HG03025 (cell line): Measurements from ENCODE around the gene SLF2.

ENCODE experiments used
- ATAC-seq: cut with Tn5 transposase; IDR thresholded peaks from one replicate; pipeline ENCODE4 v1.9.1; 2021; ENCODE audit warnings: mild to moderate bottlenecking, moderate library complexity; ENCODE audit not compliant: unreplicated experiment, low FRiP score

The SLF2 gene

DNA sequence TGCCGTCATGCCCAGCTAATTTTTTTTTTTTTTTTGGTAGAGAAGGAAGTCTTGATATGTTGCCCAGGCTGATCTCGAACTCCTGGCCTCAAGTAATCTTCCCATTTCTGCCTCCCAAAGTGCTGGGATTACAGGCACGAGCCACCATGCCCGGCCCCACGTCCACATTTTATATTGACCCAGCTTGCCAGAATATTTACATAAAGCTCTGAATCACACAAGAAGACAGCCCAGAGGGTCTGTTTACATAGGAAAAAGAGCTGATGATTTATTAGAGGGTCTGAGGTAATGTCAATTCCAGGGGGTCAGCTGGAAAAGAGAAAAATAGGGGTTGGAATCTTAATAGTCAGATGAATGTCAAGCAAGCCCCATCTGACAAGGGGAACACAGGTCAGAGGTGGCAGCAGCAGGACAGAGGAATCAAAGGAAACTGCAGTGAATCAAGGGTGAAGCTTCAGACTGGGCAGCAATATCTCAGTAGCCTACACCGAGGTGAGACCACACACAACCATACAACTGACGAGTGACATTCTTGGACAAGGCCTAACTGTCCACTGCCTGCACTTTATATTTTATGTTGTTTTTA is 15.8 kb upstream of the SLF2 start:
- ATAC-seq = no peak

DNA sequence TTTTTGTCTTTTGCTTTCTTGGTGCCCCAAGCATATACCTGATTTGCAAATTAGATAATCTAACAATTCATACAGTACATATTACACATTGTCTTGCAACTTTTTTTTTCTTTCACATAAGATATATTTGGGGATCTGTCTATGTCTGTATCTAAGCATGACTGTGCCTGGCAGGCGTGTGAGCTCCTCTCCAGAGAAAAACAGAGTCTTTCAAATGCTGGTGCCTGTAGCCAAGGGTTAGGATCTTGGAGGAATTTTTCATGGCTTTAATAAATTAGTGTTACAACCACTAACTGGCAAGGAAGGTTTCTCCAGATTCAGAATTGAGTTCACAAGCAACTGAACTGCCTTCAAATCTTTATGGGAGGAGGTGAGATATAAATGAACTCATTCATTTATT is 14.8 kb upstream of the SLF2 start:
- ATAC-seq = no peak

DNA sequence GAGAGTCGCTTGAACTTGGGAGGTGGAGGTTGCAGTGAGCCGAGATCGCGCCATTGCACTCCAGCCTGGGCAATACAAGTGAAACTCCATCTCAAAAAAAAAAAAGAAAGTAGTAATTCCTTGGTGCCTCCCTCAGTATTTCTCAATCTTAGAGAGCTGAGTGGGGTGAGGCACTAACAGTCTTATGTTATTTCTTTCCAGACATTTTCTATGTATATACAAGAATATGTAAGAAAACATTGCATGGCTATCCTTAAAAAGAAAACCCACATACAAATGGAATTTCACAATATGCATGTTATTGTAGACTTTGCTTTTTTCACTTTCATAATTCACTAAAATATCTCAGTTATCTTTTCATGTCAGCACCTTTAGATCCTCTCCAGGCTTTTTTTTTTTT is 13.6 kb upstream of the SLF2 start:
- no peak for ATAC-seq

DNA sequence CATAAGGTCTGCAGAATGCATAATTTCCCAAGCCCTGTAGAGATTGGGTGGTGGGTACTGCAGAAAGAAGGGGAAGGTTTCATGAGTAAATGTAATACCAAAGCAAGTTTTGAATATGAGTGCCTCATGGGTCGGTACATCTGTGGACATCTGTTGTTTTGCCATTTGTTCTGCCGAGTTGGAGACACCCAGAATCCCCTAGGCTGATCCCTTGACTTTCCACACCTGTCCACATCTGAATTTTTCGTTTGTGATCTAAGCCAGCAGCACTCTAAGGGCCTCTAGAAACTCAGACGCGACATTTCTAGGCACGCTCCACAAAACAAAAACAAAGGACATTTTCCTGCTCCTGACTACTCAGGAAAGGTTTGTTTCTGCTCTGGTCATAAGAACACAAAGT is 11.7 kb upstream of the SLF2 start:
- no peak for ATAC-seq

DNA sequence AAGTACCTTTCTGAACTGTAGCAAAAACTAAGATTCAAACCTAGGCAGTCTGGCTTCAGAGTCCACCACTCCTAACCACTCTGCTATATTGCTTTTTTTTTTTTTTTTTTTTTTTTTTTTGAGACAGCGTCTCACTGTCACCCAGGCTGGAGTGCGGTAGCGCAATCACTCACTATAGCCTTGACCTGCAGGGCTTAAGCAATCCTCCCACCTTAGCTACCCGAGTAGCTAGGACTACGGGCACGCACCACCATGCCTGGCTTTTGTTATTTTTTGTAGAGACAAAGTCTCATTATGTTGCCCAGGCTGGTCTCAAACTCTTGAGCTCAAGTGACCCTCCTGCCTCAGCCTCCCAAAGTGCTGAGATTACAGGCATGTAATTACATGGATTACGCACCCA is 10.1 kb upstream of the SLF2 start:
- no peak for ATAC-seq

DNA sequence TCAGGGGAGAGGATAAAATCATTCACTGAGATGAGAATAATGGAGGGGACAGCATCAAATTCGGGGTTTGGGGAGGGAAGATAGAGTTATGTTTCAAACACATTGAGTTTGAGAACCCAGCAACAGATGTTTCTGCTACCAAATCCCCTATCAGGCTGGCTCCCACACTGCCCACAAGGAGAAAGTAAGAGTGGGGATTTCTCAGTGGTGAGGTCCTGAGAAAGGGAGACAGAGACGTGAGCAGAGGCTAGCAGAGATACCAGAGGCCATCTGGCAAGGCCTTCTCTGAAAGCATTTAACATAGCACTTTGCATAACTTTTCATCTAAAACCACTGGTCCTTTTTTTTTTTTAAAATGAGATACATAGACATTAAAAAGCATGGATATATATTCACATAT is 7.8 kb upstream of the SLF2 start:
- ATAC-seq = peak; percentile 49

DNA sequence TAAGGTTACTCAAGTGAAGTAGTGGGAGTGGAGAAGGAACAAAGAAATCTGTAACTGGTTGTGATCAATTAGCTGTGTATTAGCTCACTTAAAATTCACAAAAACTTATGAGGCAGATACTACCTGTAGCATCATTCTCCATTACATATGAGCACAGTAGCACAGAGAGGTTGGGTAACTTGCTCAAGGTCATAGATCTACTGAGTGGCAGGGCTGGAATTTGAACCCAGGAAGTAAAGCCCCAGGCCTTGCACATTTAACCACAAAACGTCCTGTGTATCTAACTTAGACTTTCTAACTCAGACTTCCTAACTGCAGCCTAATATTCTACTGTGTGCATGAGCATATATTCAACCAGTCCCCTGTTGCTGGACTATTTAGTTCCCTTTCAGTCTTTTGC is 5.6 kb upstream of the SLF2 start:
- no peak for ATAC-seq

DNA sequence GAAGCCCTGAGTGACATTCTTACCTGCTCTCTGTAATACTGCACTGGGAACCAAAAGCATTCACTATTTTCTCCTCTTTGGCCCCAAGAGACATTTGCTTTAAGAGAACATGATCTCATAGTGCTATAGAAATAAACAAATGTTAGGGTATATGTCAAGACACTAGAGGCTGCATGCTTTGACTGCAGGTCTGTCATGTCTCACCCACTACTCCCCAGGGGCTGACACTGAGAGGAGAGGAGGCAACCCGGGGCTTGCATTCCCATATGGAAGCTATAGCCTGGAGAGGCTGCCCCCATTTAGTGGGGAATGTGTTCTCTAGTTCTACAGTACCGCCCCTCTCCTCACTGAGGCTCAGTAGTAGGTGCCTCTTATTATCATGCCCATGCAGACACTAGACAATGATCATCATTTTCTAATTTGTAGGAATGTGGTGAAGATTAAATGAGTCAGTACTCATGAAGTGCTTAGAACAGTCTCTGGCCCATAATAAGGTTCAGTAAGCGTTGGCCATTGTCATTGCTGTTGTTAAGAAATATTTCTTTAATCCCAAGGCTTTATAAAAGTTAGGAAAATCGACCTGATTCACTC is 4.9 kb upstream of the SLF2 start:
- ATAC-seq = no peak

DNA sequence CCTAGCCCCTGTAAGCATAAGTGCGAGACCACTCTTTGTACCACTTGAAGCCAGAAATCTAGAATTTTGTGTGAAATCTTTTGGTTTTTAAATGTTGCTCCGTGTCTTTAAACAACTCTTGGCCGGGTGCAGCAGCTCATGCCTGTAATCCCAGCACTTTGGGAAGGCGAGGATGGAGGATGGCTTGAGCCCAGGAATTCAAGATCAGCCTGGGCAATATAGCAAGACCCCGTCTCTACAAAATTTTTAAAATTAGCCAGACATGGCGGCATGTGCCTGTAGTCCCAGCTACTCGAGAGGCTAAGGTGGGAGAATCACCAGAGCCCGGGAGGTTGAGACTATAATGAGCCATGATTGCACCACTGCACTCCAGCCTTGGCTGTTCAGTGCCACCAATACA is 4.4 kb upstream of the SLF2 start:
- no peak for ATAC-seq

DNA sequence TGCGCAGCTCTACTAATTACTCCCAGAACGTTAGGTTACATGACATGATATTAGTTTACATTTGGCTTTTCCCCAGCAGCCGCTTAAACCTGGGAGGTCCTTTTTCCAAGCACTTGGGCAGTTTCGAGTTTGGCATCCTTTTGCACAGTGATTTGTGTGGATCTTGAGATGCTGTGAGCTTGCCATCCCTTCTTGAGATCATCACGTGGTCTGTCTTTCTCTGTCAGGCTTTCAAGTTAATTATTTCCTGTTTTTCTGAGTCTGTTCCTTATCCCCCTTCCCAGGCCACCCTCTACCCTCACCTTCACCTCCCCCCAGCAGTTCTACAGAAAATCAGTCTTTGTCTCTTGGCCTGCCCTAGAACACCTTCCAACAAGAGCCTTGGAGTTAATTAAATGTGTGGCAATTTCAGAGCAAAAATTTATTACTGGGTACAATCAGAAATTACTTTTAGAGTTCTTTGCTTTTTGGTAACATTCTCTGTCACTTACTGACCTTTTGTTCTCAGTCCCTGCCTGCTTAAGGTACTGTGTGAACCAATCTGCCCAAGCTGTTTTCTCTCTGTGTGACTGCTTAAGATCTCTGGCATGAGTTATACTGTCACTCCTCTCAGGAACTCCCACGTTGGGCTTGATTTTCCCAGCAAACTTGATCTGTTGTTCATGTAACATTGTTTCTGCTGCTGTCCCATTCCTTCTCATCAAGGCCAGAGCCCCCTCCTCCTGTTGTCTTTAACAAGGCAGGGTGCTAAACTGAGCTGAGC is 3.1 kb upstream of the SLF2 start:
- ATAC-seq = no peak

DNA sequence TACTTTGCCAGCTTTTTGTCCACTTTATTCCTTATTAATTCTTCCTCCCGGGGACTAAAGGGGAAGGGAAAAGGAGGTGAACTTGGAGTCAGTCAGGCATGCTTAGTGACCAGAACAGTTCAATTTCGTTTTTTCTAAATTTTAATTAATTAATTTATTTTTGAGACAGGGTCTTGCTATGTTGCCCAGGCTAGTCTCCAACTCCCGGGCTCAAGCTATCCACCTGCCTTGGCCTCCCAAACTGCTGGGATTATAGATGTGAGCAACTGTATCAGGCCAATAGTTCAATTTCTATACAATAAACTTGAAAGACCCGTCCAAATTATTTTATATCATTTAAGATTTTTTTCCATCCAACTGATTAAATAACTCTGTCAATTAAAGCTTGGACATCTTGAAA is 1.3 kb upstream of the SLF2 start:
- ATAC-seq = no peak

DNA sequence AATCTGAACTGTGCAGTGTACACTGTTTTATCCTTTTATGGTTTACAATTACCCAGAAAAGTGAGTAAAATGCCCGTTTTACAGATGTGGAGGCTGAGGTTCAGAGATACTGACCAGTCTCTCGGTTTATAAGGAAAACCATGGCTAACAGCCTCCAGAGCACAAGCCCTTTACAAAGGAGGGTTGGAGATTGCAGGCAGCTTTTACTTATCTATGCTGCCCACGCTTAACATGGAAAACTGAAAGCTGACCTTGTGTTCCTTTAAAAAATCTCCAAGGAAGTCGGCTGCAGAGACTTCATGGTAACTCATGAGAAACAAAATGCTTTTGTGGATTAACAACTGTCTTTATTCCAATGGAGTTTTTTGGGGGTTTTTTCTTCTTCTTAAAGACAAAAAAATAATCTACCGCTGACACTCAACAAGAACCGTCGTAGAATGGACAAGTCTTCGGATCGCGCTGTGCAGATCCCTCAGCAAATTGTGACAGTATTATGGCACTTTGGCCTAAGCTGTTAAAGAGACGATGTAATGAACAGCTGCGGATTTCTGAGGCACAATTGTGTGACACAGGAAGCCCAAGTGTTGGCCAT is 654 bp upstream of the SLF2 start:
- ATAC-seq = peak; percentile 11

DNA sequence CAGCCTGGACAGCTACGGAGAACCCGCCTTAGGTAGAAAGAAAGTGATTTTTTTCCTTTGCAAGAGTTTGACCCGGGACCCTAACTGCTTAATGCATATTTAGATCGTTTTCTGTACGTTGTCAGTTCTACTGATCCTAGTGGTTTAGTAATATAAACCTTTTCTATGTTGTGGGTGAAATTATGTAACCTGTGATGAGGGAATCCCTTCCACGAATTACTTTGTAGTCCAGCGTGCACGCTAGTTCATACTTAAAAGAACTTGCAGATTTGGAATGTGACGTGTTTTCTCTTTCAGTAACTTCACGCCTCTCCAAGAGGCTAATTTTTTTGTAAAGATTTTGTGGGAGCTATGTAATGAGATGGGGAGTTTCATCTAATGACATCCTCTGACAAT is 705 bp downstream of the SLF2 start:
- ATAC-seq = no peak

DNA sequence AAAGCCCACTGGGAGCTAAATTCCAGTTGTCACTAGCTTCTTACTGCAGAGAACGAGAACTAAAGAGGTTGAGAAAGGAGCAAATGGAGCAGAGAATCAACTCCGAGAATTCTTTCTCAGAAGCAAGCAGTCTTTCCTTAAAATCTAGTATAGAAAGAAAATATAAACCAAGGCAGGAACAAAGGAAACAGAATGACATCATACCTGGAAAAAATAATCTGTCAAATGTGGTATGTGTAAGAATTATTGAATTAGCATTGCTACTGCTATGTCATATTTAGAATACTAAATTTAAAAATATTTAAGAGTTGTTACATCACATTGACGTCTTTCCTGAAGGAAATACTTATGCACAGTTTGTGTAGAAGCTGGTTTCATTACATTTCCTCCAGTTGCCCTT is 4.3 kb downstream of the SLF2 start:
- ATAC-seq = no peak

DNA sequence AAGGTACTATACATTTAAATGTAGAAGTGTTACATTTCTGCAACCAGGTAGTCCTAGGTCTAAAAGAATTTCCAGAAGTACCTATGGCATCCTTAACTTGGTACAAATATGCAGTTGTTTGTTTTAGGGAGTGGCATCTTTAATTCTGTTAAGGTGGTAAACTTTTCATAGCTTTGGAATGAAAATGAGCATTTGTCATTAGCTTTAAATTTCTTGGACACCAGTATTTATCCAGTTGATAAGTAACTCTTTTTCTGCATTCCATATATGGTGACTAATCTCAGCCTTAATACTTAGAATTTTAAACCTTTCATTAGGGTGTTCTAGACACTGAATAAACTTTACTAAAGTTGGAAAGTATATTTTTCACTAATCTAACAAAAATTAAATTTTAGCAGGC is 10.8 kb downstream of the SLF2 start:
- no peak for ATAC-seq

DNA sequence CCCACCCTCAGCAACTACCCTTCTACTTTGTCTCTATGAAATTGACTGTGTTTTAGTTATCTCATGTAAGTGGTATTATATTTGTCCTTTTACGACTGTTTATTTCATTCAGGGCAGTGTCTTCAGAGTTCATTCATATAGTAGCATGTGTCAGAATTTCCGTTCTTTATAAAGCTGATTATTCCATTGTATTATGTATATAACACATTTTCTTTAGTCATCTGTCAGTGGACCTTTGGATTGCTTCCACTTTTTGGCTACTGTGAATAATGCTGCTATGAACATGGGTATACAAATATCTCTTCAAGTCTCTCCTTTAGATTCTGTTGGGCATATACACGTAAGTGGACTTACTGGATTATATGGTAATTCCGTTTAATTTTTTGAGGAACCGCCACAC is 14.5 kb downstream of the SLF2 start:
- no peak for ATAC-seq

DNA sequence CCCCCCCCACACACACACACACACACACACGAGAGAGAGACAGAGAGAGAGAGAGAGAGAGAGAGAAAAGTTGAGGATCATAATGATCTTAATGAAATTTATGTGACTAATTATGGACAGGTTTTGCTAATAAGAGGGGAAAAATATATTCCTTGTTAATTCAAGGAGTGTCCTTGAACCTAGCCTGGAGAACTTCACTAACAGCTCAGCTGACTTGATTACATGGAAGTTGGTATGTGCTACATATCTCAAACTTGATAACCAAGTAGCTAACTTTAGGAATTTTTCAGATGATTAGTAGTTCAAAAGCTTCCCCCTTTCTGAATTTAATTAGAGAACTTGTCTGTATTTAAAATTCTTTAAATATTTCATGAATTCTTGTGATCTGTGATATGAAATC is 15.3 kb downstream of the SLF2 start:
- ATAC-seq = no peak

DNA sequence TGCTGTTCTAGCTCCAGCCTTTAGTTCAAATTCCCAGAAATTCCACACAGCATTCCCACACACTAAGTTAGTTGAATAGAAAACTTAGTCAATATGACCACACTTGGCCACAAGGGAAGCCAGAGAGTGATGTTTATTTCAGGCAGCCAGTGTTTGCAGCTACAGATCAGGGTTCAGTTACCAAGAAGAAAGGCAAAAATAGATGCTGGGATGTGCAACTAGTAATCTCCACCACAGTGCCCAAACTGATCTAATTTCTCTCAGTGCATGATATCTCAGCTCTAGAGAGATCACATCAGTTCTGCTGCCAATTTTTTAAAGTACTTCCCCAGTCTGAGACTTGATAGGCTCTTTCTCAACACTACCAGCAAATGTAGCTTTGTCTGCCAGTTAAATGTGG is 17.6 kb downstream of the SLF2 start:
- no peak for ATAC-seq

DNA sequence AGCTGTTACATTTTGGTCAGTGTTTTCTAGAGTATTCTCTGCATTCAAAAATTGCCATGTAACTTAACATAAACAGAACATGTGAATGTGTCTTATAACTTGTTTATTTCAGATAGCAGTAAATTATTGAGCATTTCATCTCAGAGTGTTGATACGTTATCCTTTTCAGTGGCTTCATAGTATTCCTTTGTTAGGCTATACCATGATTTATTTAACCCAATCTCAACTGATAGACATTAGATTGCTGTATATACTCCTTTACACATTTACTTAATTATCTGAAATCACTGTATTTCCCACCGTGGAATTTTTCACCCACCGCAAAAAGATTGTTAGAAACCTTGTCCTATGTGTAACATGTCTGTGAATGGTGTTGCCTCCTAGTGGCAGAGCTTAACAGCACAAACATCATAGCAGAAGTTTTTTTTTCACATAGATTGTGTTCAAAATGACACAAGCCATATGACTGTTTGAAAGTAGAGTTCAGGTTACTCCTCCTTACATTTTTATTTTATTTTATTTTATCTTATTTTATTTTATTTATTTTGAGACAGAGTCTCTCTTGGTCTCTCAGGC is 21.4 kb downstream of the SLF2 start:
- no peak for ATAC-seq

DNA sequence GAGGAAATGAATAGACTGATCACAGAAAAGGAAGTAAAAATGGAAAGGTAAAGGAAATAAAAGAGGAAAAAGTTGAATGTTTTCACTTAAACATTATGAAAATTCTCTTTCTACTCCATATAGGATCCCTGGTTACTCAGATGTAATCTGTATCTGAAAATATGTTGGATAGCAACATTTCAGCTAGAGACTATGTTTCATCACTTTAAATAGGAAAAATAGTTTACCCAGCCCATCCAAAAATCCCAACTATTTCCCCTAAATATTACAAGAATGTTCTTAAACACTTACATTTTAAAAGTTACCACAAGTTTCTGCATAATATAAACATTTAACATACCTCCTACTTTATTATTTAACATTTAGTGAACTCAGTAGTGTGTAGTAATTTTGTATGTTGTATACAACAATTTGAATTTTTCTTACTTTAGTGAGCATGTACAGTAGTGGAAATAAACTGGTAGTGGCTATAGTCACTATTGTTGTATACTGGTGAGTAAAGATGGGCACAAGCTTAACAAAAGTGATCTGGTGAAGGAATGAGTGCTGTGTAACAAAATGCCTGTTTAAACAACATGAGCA is 27.1 kb downstream of the SLF2 start:
- ATAC-seq = no peak

DNA sequence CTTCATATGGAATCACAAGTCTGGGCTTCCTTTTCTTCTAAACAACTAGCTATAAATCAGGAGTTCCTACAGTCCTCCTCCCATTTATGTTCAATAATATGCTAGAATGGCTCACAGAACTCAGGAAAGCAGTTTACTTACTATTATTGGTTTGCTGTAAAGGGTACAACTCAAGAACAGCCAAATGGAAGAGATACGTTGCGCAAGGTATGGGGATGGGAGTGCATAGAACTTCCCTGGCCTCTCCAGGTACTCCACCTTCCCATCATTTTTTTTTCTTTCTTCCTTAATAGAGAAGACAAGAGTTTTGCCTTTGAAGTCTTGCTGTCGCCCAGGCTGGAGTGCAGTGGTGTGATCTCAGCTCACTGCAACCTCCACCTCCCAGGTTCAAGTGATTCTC is 29.5 kb downstream of the SLF2 start:
- no peak for ATAC-seq
